GM19372 (cell line): ENCODE results near the gene PCDHB12.

Source experiments
- ATAC-seq: cut with Tn5 transposase; IDR thresholded peaks from one replicate; pipeline ENCODE4 v1.9.1; 2021; ENCODE audit warnings: mild to moderate bottlenecking, low read depth, moderate library complexity; ENCODE audit not compliant: unreplicated experiment

The PCDHB12 gene

GRCh38 chr5:141260458-141261237 is 52.1 kb downstream of the PCDHB12 start:
- no peak for ATAC-seq

- ATAC-seq = no peak
Measured at GRCh38 chr5:141261238-141261546, 52.7 kb downstream of the PCDHB12 start.
